Memory B cell (primary cell): ENCODE measurements around the gene ZBTB49.

ENCODE experiments used
- ATAC-seq: fragments of 150-1000 bp; cut with Tn5 transposase; 2 replicates; pipeline ENCODE4 v1.10.0; 2021; ENCODE audit warnings: low read depth, mild to moderate bottlenecking, moderate library complexity
- DNase-seq, 2 donors: peaks; one replicate each; pipeline ENCODE4 v3.0.0; 2022; ENCODE audit warnings: low spot score in 2 of 2
- H3K27ac Mint-ChIP-seq: one replicate; pipeline ENCODE4 v1.8.0; 2022; ENCODE audit warnings: mild to moderate bottlenecking, moderate library complexity, mixed read lengths
- H3K27me3 Mint-ChIP-seq: one replicate; pipeline ENCODE4 v1.8.0; 2022; ENCODE audit warnings: mixed read lengths
- H3K36me3 Mint-ChIP-seq: one replicate; pipeline ENCODE4 v1.8.0; 2022; ENCODE audit warnings: mild to moderate bottlenecking, mixed read lengths
- H3K4me1 Mint-ChIP-seq: one replicate; pipeline ENCODE4 v1.8.0; 2022; ENCODE audit warnings: mixed read lengths
- H3K4me3 Mint-ChIP-seq: one replicate; pipeline ENCODE4 v1.8.0; 2022; ENCODE audit warnings: mild to moderate bottlenecking, moderate library complexity, mixed read lengths
- H3K9me3 Mint-ChIP-seq: one replicate; pipeline ENCODE4 v1.8.0; 2022; ENCODE audit warnings: mixed read lengths

Gene ZBTB49

GRCh38 chr4:4368809-4369580 lies 78.9 kb downstream of the ZBTB49 start:
- no peak for ATAC-seq
- no peaks in the 10 kb centered on the region for H3K4me1 Mint-ChIP-seq
- DNase-seq = no peak
- H3K9me3 Mint-ChIP-seq = peaks cover 5% of the 10 kb centered on the region
- peaks cover 23% of the 10 kb centered on the region for H3K27me3 Mint-ChIP-seq
- no peak overlapping the region for H3K27ac Mint-ChIP-seq
- no peaks in the 10 kb centered on the region for H3K36me3 Mint-ChIP-seq
- no peak overlapping the region for H3K4me3 Mint-ChIP-seq
